Measurements from ENCODE around the gene NCL.

GRCh38 chr2:231450548-231450989, 13.7 kb downstream of the NCL start:
- TF ChIP-seq CTCF (conservative IDR thresholded peaks at IDR 0.05; ENCODE audit: low read depth, low read length), result no peak
- no peak for TF ChIP-seq EZH2 (IDR thresholded peaks at IDR 0.05; ENCODE audit: borderline replicate concordance, low read depth, low read length, poor library complexity, severe bottlenecking)

All from A673 (cell line).